Measurements from ENCODE around the gene LRRN4.

- TF ChIP-seq GATA2 (IDR thresholded peaks at IDR 0.05; ENCODE audit: low read depth, low read length) (no peak), GATA3 (IDR thresholded peaks at IDR 0.05; ENCODE audit: low read depth, low read length) (no peak)
Measured at GRCh38 chr20:6057691-6058090, 3.8 kb upstream of the LRRN4 start.

All from SH-SY5Y (cell line).